Activated CD4-positive, alpha-beta T cell treated with anti-CD3 and anti-CD28 coated beads, Interleukin-10, Interleukin-2, amounts not matched to agents 100 ng/mL and 50 ng/mL, durations not matched to agents 16 hours and 8 hours (primary cell): ENCODE data around the gene FAM171A1.
"Not testable (repeated sequence)": the region's sequence is repeated elsewhere in the genome, so short reads cannot be mapped to it uniquely, and the experiment has no call there.

Experiments used
- DNase-seq: peaks from one replicate; pipeline ENCODE4 v3.0.0-alpha.2; 2020

The FAM171A1 gene

GRCh38 chr10:15316145-15316544 lies 54.9 kb downstream of the FAM171A1 start:
- no peak for DNase-seq

GRCh38 chr10:15315286-15315685 lies 55.8 kb downstream of the FAM171A1 start:
- DNase-seq: no peak

GRCh38 chr10:15314482-15315045 lies 56.5 kb downstream of the FAM171A1 start:
- no peak for DNase-seq

- no peak for DNase-seq
Measured at GRCh38 chr10:15313843-15314242, 57.2 kb downstream of the FAM171A1 start.

GRCh38 chr10:15313047-15313446 lies 58.0 kb downstream of the FAM171A1 start:
- no peak for DNase-seq

- no peak for DNase-seq
Measured at GRCh38 chr10:15311569-15312280, 59.4 kb downstream of the FAM171A1 start.

- DNase-seq: no peak
Measured at GRCh38 chr10:15310776-15311568, 60.1 kb downstream of the FAM171A1 start.

- no peak for DNase-seq
Measured at GRCh38 chr10:15309221-15309620, 61.9 kb downstream of the FAM171A1 start.

- no peak for DNase-seq
Measured at GRCh38 chr10:15306735-15307280, 64.3 kb downstream of the FAM171A1 start.

- DNase-seq: no peak
Measured at GRCh38 chr10:15305634-15306033, 65.5 kb downstream of the FAM171A1 start.

GRCh38 chr10:15305161-15305560 lies 65.9 kb downstream of the FAM171A1 start:
- no peak for DNase-seq

- DNase-seq: not testable (repeated sequence)
Measured at GRCh38 chr10:15302188-15302956, 68.7 kb downstream of the FAM171A1 start.

GRCh38 chr10:15300697-15301096 lies 70.4 kb downstream of the FAM171A1 start:
- no peak for DNase-seq

GRCh38 chr10:15300145-15300544 lies 70.9 kb downstream of the FAM171A1 start:
- no peak for DNase-seq

- DNase-seq: no peak
Measured at GRCh38 chr10:15296701-15297100, 74.4 kb downstream of the FAM171A1 start.

GRCh38 chr10:15295537-15296325 lies 75.4 kb downstream of the FAM171A1 start:
- DNase-seq: no peak

GRCh38 chr10:15293862-15294842 lies 76.9 kb downstream of the FAM171A1 start:
- DNase-seq: no peak

GRCh38 chr10:15290671-15291070 lies 80.4 kb downstream of the FAM171A1 start:
- DNase-seq: no peak

GRCh38 chr10:15290150-15290549 lies 80.9 kb downstream of the FAM171A1 start:
- no peak for DNase-seq

GRCh38 chr10:15280974-15281373 lies 90.1 kb downstream of the FAM171A1 start:
- DNase-seq: no peak

- DNase-seq: no peak
Measured at GRCh38 chr10:15280462-15280861, 90.6 kb downstream of the FAM171A1 start.
